Measurements from ENCODE around the gene KAT2B.

DNA sequence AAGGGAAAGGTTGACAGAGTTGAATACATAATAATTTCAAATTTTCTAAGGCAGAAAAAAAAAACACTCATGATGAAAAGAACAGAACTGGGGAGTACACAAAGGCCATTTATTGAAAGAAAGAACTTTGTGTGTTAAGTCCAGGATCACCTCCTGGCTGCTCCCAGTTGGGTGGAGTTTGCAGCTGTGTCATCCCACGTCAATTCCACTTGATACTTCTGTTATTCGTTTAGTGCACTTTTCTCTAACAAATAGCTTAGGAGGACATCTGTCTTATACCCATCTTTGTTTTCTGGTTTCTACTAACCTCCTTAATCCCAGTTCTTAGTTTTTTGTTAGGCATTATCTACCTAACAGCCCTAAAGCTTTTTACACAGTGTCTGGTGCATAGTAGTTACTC is 101.1 kb downstream of the KAT2B start:
- no peak for TF ChIP-seq FOXP2 (optimal IDR thresholded peaks at IDR 0.05; ENCODE audit: control extremely low read depth, extremely low read length, insufficient read depth)
- TF ChIP-seq EZH2 (IDR thresholded peaks at IDR 0.05) = no peak
- no peak for TF ChIP-seq POLR2AphosphoS5 (IDR thresholded peaks at IDR 0.05; ENCODE audit: borderline replicate concordance, low read depth, low read length)

Data from SK-N-MC (cell line).